Measurements from ENCODE around the gene GASK1A. TPM values are rescaled to one million over a fixed set of nuclear protein-coding genes. Genes with fewer than 3 reads are reported as not detected.

The GASK1A gene
- 25.1 TPM for total RNA-seq
- polyA plus RNA-seq = 10.5 TPM

DNA sequence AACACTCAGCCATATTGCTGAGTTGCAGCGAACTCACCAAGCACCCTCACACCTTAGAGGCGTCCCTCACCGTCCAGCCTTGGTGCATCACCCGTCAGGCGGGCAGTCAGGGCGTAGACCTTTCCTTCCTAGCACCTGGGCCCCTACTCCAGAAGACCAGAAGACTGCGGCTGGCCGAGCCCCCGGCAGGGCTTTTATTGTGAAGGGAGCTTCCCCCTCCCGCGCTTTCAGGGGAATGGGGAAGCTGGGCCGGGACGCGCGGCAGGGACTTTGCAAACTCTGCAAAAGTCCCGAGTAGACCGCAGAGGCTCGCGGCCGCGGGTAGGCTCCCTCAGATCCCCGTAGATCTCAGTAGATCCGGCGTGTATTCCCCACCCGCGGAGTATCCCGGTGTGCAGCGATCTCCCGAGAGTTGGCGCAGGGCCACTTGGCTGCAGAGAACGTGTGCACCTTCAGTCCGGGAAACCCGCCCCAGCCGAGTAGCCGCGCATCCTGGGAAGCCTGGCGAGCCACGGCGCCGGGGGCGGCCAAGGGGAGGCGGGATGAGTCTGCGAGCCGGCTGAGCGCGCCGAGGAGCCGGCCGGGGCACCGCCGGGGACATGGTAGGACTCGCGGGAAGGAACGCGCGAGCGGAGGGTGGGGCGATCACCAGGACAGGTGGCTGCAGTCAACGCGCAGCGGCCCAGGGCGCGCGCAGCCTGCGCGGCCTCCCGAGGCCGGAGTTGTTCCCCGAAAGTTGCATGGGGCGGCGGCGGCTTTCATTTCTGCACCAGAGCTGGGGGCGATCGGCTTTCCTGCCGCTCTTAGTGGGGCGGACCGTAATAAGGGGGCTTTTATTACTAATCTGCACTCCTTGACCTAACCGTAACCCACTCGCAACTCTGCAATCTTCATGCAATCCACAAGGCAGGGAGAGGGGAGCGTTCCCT is at the start of gene GASK1A:
GASK1A (plus strand) TSS at position 268 of the 929 bp plus-strand sequence; CDS start at position 600, 332 bp downstream.
- WGBS = 3% methylated on average over 80 of the region's 80 CpGs
- H3K27ac ChIP-seq (ENCODE audit: low read depth) = no peak within 1 kb of the TSS

DNA sequence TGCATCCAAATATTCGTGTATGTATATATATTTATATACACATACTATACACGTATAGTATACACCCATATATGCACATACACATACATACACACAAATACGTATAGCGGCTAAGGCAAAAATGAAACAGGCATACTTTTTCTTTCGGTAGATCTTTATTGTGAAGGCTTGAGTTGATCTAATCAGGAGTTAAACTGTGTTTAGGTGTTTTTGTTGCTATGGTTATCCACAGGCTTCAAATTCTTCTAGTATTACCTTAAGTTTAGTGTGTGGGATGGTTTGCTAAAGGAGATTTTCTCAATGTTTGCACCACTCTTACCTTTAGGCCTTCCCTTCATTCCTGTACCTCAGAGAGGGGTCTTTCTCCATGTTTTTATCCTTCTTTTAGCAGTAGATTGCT is 45.0 kb upstream of the GASK1A start:
- Histone ChIP-seq H3K4me3 (ENCODE audit: low read depth, low read length) (no peak overlapping the region), H3K4me1 (ENCODE audit: insufficient read depth) (no peaks in the 10 kb centered on the region), H3K36me3 (ENCODE audit: insufficient read depth) (no peaks in the 10 kb centered on the region), H3K27ac (ENCODE audit: low read depth) (no peak overlapping the region)
- WGBS = 88% methylated on average over 5 of the region's 5 CpGs
- DNase-seq (ENCODE audit: extremely low spot score) = no peak

More for the DNA sequence above, at the start of gene GASK1A:
- H3K4me3 ChIP-seq (ENCODE audit: low read depth, low read length) = peak within 1 kb of the TSS; percentile 57
- peak; percentile 8 for DNase-seq (ENCODE audit: extremely low spot score)
- no peaks in the 10 kb centered on the region for H3K4me1 ChIP-seq (ENCODE audit: insufficient read depth)
- no peaks in the 10 kb centered on the region for H3K36me3 ChIP-seq (ENCODE audit: insufficient read depth)

DNA sequence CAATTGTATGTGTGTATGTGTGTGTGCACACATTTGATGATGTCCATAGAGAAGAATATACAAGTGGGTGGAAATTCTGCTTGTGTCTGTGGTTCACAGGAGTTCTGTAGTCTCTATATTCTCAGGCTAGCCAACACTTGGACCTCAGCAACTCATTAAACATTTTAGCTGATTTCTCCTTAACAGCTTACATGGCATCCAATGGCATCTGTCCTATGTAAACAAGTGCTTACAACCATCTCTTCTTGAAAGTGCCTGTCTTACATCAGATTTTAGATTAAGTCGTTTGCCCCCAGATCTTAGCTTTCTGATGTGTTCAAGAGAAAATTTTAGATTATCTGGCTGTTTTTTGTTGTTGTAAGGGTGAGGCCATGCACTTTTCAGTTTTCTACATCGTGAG is 44.2 kb upstream of the GASK1A start:
- Histone ChIP-seq H3K36me3 (ENCODE audit: insufficient read depth) (no peaks in the 10 kb centered on the region), H3K4me1 (ENCODE audit: insufficient read depth) (no peaks in the 10 kb centered on the region), H3K4me3 (ENCODE audit: low read depth, low read length) (no peak overlapping the region), H3K27ac (ENCODE audit: low read depth) (no peak overlapping the region)
- no peak for DNase-seq (ENCODE audit: extremely low spot score)
- 53% methylated on average over 2 of the region's 2 CpGs for WGBS

DNA sequence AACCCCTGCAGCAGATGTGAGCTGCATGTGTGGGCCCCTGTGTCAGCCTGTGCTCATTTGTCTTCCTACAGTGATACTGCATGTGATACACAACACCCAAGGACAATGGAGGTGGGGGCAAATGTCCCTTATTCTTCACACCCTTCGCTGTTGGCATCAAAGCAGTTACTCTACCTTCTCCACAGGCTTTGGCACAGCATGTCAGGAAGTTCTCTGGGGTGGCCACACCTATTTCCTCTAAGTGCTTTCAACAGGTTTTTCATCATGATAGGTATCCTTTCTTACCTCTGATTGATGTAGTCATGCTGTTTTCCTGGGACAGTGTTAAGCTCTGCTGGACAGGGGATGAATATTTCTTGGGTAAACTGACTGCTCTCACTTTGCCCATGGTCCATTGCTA is 43.6 kb upstream of the GASK1A start:
- H3K27ac ChIP-seq (ENCODE audit: low read depth) = no peak overlapping the region
- no peaks in the 10 kb centered on the region for H3K4me1 ChIP-seq (ENCODE audit: insufficient read depth)
- no peak overlapping the region for H3K4me3 ChIP-seq (ENCODE audit: low read depth, low read length)
- no peaks in the 10 kb centered on the region for H3K36me3 ChIP-seq (ENCODE audit: insufficient read depth)
- no peak for DNase-seq (ENCODE audit: extremely low spot score)
- 90% methylated on average over 1 of the region's 1 CpG for WGBS

DNA sequence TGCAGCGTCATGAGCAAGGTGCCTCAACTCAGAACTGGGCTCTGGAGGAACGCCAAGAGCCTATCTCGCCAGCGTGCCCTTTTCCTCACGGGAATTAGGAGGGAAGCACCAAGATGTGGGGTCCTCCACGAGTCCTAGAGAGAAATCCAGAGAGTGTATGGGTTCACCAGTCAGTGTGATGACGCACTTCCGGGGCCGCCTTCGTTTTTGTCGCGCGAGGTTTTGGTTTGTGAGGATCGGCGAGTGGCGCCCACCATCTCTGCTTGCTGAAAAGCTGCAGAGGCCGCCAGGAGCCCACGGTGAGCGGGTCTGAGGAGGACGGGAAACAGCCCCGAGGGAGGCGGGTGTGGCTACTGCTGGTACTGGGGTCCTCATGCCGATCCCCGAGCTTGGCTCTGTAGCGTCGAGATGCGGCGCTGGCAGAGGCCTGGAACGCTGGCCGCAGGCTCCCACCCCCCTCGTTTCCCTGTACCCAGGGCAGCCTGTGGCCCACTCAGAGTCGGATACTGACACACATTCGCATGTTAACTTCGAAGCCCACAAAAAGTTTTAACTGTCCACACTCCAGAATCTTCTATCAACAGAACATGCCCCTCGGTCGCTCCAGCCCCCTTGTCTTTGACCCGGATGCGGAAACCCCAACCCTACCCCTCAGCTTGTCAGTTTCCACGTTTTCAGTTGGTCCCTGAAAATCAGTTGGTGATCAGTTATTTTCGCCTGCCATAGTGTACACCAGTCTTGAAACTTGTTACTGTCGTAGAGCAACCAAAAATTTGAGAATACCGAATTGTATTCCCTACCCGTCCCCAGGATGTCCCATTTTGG is 42.7 kb upstream of the GASK1A start:
- no peak for DNase-seq (ENCODE audit: extremely low spot score)
- Histone ChIP-seq H3K27ac (ENCODE audit: low read depth) (no peak overlapping the region), H3K4me3 (ENCODE audit: low read depth, low read length) (peak overlapping the region; percentile 43), H3K4me1 (ENCODE audit: insufficient read depth) (no peaks in the 10 kb centered on the region), H3K36me3 (ENCODE audit: insufficient read depth) (no peaks in the 10 kb centered on the region)
- WGBS = 73% methylated on average over 43 of the region's 43 CpGs

DNA sequence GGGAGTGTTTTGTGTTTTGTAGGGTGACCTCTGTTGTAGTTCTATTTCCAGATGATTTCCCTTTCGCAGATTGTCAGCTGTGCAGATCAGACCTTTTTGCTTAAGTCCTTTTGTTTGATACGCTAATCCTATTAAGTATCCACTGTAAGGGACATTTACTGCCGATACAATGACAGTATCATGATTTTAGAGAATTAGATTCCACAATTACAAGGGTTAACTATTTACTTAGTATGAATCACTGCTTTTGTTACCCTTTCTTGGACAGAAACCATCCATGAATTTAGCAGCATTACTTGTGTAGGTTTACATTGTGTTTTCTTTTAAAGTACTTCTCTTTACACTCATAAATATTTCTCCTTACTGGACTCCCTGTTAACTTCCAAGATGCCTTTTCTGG is 41.8 kb upstream of the GASK1A start:
- no peak for DNase-seq (ENCODE audit: extremely low spot score)
- Histone ChIP-seq H3K36me3 (ENCODE audit: insufficient read depth) (no peaks in the 10 kb centered on the region), H3K4me1 (ENCODE audit: insufficient read depth) (no peaks in the 10 kb centered on the region), H3K27ac (ENCODE audit: low read depth) (no peak overlapping the region), H3K4me3 (ENCODE audit: low read depth, low read length) (no peak overlapping the region)
- WGBS = 75% methylated on average over 3 of the region's 3 CpGs

DNA sequence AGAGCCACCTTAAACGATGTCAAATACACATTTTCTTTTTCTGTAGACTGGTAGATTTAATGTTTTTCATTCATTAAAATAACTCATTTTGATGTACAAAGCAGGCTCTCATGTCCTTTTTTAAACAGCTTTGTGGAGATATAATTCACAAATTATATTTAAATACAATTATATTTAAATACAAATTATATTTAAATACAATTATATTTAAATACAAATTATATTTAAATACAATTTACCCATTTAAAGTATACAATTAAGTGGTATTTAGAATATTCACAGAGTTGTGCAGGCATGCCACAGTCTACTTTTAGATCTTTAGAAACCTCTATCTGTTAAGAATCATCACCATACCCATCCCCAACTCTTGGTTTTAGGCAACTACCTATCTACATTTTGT is 36.4 kb upstream of the GASK1A start:
- H3K27ac ChIP-seq (ENCODE audit: low read depth) = no peak overlapping the region
- H3K4me3 ChIP-seq (ENCODE audit: low read depth, low read length) = no peak overlapping the region
- H3K4me1 ChIP-seq (ENCODE audit: insufficient read depth) = no peaks in the 10 kb centered on the region
- WGBS = 79% methylated on average over 1 of the region's 1 CpG
- no peak for DNase-seq (ENCODE audit: extremely low spot score)
- no peaks in the 10 kb centered on the region for H3K36me3 ChIP-seq (ENCODE audit: insufficient read depth)

DNA sequence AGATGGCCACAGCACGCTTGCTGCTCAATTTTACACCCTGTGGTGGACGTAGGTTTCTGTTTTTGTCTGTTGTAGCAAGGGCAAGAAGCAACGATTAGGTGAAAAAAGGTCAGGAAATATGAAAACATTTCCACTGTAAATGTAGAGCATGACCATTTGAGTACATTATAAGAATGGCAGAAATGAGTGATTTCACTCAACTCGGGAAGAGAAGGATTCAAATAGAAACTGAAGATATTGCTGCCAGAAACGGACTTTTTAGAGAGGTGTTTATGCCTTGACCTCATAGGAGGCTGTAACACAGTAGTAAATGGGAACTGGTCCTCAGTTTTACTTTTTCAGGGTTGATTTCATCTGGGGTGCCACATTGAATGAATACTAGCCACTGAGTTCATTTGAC is 33.1 kb upstream of the GASK1A start:
- Histone ChIP-seq H3K4me3 (ENCODE audit: low read depth, low read length) (no peak overlapping the region), H3K4me1 (ENCODE audit: insufficient read depth) (no peaks in the 10 kb centered on the region), H3K36me3 (ENCODE audit: insufficient read depth) (no peaks in the 10 kb centered on the region), H3K27ac (ENCODE audit: low read depth) (no peak overlapping the region)
- 87% methylated on average over 5 of the region's 5 CpGs for WGBS
- DNase-seq (ENCODE audit: extremely low spot score) = no peak

DNA sequence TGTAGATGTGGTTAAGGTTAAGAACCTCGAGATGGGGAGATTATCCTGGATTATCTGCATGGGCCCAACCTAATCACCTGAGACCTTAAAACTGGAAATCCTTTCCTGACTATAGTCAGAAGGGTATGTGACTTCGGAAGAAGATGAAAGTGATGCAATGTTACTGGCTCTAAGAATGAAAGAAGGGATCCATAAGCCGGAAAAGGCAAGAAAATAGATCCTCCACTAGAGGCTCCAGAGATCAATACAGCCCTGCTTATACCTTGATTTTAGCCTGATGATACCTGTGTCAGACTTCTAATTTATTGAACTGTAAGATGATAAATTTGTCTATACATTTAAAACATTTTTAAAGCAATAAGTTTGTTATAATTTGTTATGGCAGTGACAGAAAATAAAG is 21.5 kb upstream of the GASK1A start:
- Histone ChIP-seq H3K4me3 (ENCODE audit: low read depth, low read length) (no peak overlapping the region), H3K4me1 (ENCODE audit: insufficient read depth) (no peaks in the 10 kb centered on the region), H3K36me3 (ENCODE audit: insufficient read depth) (no peaks in the 10 kb centered on the region), H3K27ac (ENCODE audit: low read depth) (no peak overlapping the region)
- 77% methylated on average over 3 of the region's 3 CpGs for WGBS
- DNase-seq (ENCODE audit: extremely low spot score) = no peak

DNA sequence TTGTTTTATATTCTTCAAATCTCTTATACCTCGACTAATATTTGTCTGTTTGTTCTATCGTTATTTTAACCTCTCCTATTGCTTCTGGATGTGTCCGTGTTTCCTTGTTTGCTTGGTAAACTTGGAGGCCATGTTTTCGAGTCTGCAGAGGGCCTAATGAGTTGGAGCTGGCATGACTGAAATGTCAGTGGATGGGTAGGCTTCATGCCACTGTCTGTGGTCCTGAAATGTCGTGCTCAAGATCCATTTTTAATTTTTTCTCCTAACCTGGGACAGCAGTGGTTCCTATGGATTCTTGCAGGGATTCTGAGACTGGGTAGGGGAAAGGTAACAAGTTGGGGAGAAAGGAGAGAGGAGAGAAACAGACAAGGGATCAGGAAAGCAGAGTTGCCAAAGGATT is 18.8 kb upstream of the GASK1A start:
- 68% methylated on average over 5 of the region's 5 CpGs for WGBS
- H3K27ac ChIP-seq (ENCODE audit: low read depth) = no peak overlapping the region
- no peak overlapping the region for H3K4me3 ChIP-seq (ENCODE audit: low read depth, low read length)
- H3K36me3 ChIP-seq (ENCODE audit: insufficient read depth) = no peaks in the 10 kb centered on the region
- no peaks in the 10 kb centered on the region for H3K4me1 ChIP-seq (ENCODE audit: insufficient read depth)
- no peak for DNase-seq (ENCODE audit: extremely low spot score)

DNA sequence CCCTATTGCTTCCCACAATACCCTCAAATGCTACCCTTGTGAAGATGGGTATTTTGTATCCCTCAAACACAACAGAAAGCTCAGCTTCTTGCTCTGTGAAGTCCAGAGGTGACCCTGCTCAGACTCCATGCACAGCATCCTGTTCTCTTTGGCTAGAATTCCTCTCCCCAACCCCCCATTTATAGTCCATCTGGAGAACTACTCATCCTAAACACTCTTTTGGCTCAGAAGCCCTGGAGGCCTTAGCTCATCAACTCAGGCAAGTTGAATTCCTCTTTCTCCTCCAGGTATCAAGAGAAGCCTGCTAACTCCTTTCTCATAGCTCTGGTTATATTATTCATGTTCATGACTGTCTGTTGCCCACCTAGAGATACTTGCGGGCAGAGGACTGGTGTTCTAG is 18.3 kb upstream of the GASK1A start:
- DNase-seq (ENCODE audit: extremely low spot score) = no peak
- Histone ChIP-seq H3K36me3 (ENCODE audit: insufficient read depth) (no peaks in the 10 kb centered on the region), H3K27ac (ENCODE audit: low read depth) (no peak overlapping the region), H3K4me1 (ENCODE audit: insufficient read depth) (no peaks in the 10 kb centered on the region), H3K4me3 (ENCODE audit: low read depth, low read length) (no peak overlapping the region)
- WGBS = 95% methylated on average over 1 of the region's 1 CpG

DNA sequence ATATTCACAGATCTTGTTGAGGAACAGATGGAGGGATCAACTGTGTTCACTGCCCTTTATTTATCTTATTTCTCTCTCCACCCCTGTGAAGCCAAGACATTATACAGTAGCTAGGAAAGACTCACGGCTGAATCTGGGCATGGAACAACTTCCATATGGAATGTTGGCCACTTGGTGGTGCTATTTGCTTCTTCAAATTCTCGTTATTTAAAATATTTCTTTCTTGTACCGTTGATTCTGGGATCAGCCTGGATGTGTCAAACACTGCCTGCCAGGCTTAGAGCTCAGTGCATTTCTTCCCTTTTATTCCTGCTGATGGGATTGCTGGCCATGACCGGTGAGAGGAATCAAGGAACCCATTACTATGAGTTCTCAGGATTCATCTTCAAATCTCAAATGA is 17.5 kb upstream of the GASK1A start:
- H3K4me3 ChIP-seq (ENCODE audit: low read depth, low read length) = no peak overlapping the region
- 2% methylated on average over 4 of the region's 4 CpGs for WGBS
- DNase-seq (ENCODE audit: extremely low spot score) = peak; percentile 18
- H3K36me3 ChIP-seq (ENCODE audit: insufficient read depth) = no peaks in the 10 kb centered on the region
- H3K4me1 ChIP-seq (ENCODE audit: insufficient read depth) = no peaks in the 10 kb centered on the region
- H3K27ac ChIP-seq (ENCODE audit: low read depth) = no peak overlapping the region

DNA sequence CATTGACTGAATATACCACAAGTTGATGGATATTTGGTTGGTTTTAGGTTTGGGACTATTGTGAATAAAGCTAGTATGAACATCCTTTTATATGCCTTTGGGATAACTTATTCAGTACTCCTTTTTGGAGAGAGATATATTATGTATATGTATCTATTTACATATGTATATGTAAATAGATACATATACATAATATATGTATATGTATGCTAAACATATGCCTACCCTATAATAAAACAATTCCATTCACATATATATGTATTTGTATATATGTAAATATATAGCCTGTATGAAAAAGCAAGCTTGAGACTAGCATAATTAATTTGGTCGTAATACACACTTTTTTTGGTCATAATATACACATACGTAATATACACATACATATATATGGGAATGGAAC is 15.8 kb upstream of the GASK1A start:
- H3K36me3 ChIP-seq (ENCODE audit: insufficient read depth) = no peaks in the 10 kb centered on the region
- no peak overlapping the region for H3K4me3 ChIP-seq (ENCODE audit: low read depth, low read length)
- H3K4me1 ChIP-seq (ENCODE audit: insufficient read depth) = no peaks in the 10 kb centered on the region
- DNase-seq (ENCODE audit: extremely low spot score) = no peak
- no peak overlapping the region for H3K27ac ChIP-seq (ENCODE audit: low read depth)
- 93% methylated on average over 2 of the region's 2 CpGs for WGBS

DNA sequence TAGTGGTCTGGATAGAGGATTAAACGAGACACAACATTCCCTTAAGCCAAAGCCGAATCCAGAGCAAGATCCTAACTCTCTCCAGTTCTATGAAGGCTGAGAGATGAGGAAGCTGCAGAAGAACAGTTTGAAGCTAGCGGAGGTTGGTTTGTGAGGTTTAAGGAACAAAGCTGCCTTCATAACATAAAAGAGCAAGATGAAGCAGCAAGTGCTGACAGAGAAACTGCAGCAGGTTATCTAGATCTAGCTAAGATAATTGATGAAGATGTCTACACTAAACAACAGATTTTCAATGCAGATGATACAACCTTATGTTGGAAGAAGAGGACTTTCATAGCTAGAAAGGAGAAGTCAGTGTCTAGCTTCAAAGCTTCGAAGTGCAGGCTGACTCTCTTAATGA is 14.8 kb upstream of the GASK1A start:
- WGBS = 87% methylated on average over 4 of the region's 4 CpGs
- Histone ChIP-seq H3K27ac (ENCODE audit: low read depth) (no peak overlapping the region), H3K4me1 (ENCODE audit: insufficient read depth) (no peaks in the 10 kb centered on the region), H3K4me3 (ENCODE audit: low read depth, low read length) (no peak overlapping the region), H3K36me3 (ENCODE audit: insufficient read depth) (no peaks in the 10 kb centered on the region)
- no peak for DNase-seq (ENCODE audit: extremely low spot score)

All from urinary bladder (tissue), 4 donors.